ENCODE measurements around the gene TRIM46.

TRIM46 gene

GRCh38 chr1:155202731-155203515, 29.3 kb downstream of the TRIM46 start:
- H3K27ac ChIP-seq = no peak overlapping the region
- no peak overlapping the region for H3K4me3 ChIP-seq (ENCODE audit: low read depth in 1 of 2, low read length in 1 of 2)
- TF ChIP-seq, protein P1, sequence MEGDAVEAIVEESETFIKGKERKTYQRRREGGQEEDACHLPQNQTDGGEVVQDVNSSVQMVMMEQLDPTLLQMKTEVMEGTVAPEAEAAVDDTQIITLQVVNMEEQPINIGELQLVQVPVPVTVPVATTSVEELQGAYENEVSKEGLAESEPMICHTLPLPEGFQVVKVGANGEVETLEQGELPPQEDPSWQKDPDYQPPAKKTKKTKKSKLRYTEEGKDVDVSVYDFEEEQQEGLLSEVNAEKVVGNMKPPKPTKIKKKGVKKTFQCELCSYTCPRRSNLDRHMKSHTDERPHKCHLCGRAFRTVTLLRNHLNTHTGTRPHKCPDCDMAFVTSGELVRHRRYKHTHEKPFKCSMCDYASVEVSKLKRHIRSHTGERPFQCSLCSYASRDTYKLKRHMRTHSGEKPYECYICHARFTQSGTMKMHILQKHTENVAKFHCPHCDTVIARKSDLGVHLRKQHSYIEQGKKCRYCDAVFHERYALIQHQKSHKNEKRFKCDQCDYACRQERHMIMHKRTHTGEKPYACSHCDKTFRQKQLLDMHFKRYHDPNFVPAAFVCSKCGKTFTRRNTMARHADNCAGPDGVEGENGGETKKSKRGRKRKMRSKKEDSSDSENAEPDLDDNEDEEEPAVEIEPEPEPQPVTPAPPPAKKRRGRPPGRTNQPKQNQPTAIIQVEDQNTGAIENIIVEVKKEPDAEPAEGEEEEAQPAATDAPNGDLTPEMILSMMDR (IDR thresholded peaks at IDR 0.05) = no peak
- peaks cover 3% of the 10 kb centered on the region for H3K36me3 ChIP-seq
- H3K27me3 ChIP-seq = no peaks in the 10 kb centered on the region
- no peaks in the 10 kb centered on the region for H3K9me3 ChIP-seq
- H3K4me1 ChIP-seq (ENCODE audit: control insufficient read depth in 1 of 2, insufficient read depth in 1 of 2, low read depth in 1 of 2, low read length in 1 of 2) = peaks cover 13% of the 10 kb centered on the region in 2 experiments

DNA sequence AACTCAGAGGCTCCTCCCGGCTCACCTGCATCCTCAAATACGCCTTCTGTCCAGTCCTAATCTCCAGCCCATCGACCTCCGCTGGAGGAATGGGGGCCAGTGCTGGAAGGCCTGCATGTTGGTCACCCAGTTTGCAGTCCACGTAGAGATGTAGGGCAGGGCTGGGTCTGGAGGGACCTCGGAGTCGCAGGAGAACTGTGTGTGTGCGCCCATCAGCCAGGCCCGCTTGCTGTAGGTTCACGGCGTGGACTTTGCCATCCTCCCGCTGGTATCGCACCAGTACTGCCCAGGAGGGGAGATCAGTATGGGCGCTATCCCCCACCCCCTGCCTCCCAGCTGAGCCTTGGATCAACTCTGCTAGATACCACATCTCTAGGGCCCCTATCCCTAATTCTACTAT, 31.4 kb downstream of the TRIM46 start:
- TF ChIP-seq, protein P1 (IDR thresholded peaks at IDR 0.05) = no peak
- H3K9me3 ChIP-seq = no peaks in the 10 kb centered on the region
- H3K27me3 ChIP-seq = no peaks in the 10 kb centered on the region
- H3K27ac ChIP-seq = no peak overlapping the region
- H3K4me1 ChIP-seq (ENCODE audit: control insufficient read depth in 1 of 2, insufficient read depth in 1 of 2, low read depth in 1 of 2, low read length in 1 of 2) = peaks cover 28 to 34% of the 10 kb centered on the region in 2 experiments
- no peak overlapping the region for H3K4me3 ChIP-seq (ENCODE audit: low read depth in 1 of 2, low read length in 1 of 2)
- no peaks in the 10 kb centered on the region for H3K36me3 ChIP-seq

DNA sequence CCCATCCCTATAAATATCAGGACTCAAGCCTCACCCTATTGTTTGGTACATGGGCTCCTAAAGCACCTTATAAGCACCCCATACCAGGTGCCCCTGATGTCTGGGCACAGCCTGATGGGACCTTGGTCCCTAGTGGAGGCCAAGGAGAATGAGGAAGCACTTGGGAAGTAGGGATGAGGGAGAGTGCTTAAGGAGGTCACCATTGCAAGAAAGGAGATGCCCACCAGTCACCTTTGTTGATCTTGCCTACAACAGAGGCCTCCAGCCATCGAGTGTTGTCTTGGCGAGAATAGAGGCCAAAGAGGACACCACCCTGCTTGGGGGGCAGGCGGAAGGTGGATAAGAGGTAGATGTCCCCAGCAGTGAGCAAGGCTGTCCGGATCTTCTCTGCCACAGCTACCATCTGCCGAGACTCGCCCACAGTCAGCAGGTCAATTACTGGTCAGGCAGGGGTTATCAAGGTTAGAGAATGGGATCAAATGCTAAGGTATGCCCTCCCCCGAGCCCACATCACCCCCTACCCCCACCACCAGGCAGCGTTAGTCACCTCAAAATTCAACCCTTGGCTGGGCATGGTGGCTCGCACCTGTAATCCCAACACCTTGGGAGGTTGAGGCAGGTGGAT, 32.4 kb downstream of the TRIM46 start:
- Histone ChIP-seq H3K4me1 (ENCODE audit: control insufficient read depth in 1 of 2, insufficient read depth in 1 of 2, low read depth in 1 of 2, low read length in 1 of 2) (peaks cover 38 to 43% of the 10 kb centered on the region in 2 experiments), H3K36me3 (no peaks in the 10 kb centered on the region), H3K27ac (no peak overlapping the region), H3K27me3 (no peaks in the 10 kb centered on the region), H3K9me3 (no peaks in the 10 kb centered on the region), H3K4me3 (ENCODE audit: low read depth in 1 of 2, low read length in 1 of 2) (no peak overlapping the region)
- TF ChIP-seq, protein P1 (IDR thresholded peaks at IDR 0.05) = no peak

- Histone ChIP-seq H3K27ac (peak overlapping the region; percentile 99), H3K4me3 (ENCODE audit: low read depth in 1 of 2, low read length in 1 of 2) (peak overlapping the region; percentile 74 to 87), H3K27me3 (no peaks in the 10 kb centered on the region), H3K9me3 (no peaks in the 10 kb centered on the region), H3K4me1 (ENCODE audit: control insufficient read depth in 1 of 2, insufficient read depth in 1 of 2, low read depth in 1 of 2, low read length in 1 of 2) (peaks cover 49 to 50% of the 10 kb centered on the region in 2 experiments), H3K36me3 (peaks cover 6% of the 10 kb centered on the region)
- TF ChIP-seq, protein P1 (IDR thresholded peaks at IDR 0.05) = peak; percentile 86
Measured at GRCh38 chr1:155206891-155207805, 33.5 kb downstream of the TRIM46 start.

DNA sequence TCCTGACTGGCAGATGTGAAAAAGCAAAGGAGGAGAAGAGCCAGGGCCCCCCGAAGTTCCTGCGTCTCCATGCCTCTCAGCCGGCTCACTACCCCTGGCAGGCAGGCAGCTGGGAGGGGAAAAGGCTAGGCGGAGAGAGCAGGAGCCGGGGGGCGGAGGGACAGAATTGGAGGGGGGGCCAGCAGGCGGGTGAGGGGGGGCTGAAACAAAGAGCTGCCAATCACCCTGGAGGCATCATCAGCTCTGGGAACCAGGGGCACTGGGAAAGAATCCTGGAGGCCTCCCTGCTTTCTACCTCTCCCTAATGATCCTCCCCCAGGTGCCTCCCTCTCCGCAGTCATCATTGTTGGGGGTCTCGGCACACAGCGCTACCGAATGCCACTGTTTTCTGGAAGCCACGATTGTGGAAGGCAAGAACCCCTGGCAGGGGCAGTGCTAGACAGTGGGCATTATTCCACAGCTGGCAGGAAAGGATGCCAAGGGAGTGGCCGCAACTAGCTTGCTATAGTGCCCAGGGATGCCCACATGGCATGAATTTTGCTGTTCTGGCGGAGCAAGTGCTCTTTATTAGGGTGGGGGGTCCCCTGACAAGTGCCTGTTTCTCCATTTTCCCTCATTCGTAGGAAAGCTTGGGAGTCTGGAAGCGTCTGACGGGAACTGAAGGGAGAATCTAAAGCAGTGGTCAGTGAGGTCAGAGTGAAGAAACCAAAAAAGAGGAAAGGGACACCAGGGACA, 34.3 kb downstream of the TRIM46 start, which contains the start of gene THBS3:
TSS of gene THBS3 (minus strand) at position 92 of the 735 bp plus-strand sequence. CDS start at position 71, 21 bp downstream.
- peak within 1 kb of the TSS; percentile 74 to 87 for H3K4me3 ChIP-seq (ENCODE audit: low read depth in 1 of 2, low read length in 1 of 2)
- peaks cover 57 to 58% of the 10 kb centered on the region in 2 experiments for H3K4me1 ChIP-seq (ENCODE audit: control insufficient read depth in 1 of 2, insufficient read depth in 1 of 2, low read depth in 1 of 2, low read length in 1 of 2)
- no peaks in the 10 kb centered on the region for H3K9me3 ChIP-seq
- TF ChIP-seq, protein P1 (IDR thresholded peaks at IDR 0.05) = peak; percentile 6
- H3K27me3 ChIP-seq = no peaks in the 10 kb centered on the region
- peaks cover 14% of the 10 kb centered on the region for H3K36me3 ChIP-seq
- peak within 1 kb of the TSS; percentile 99 for H3K27ac ChIP-seq

Data from neutrophil (primary cell).